Transverse colon (tissue), 4 donors: ENCODE results near the gene RIT2. TPM values are rescaled to one million over a fixed set of nuclear protein-coding genes. Genes with fewer than 3 reads are reported as not detected.

Source experiments
- DNase-seq: peaks from one replicate; pipeline ENCODE4 v3.0.0-alpha.2; 2019
- H3K27ac ChIP-seq, 4 donors: fragments of 200-600 bp; sonication (generic); 2 replicates each; pipeline ENCODE4 v1.5.1; 2016 to 2018; ENCODE audit warnings: inconsistent platforms in 4 of 4
- H3K27me3 ChIP-seq: fragments of 200-600 bp; sonication (generic); 2 replicates; pipeline ENCODE4 v1.5.1; 2017; ENCODE audit warnings: inconsistent platforms
- H3K36me3 ChIP-seq, 4 donors: fragments of 200-600 bp; sonication (generic); 2 replicates each; pipeline ENCODE4 v1.5.1; 2017 to 2019; ENCODE audit warnings: inconsistent platforms in 4 of 4
- H3K4me1 ChIP-seq, 4 donors: fragments of 200-600 bp; sonication (generic); 2 replicates each; pipeline ENCODE4 v1.5.1; 2017 to 2020; ENCODE audit warnings: inconsistent platforms in 4 of 4
- H3K4me3 ChIP-seq, 4 donors: fragments of 200-600 bp; sonication (generic); 1 replicate in 1 of 4; 2 replicates in 3 of 4; pipeline versions ENCODE4 v1.5.1 to v1.6.1; 2017 to 2019; ENCODE audit warnings: inconsistent platforms in 4 of 4
- H3K9me3 ChIP-seq, 2 donors: fragments of 200-600 bp; sonication (generic); 2 replicates each; pipeline ENCODE4 v1.5.1; 2017 to 2019; ENCODE audit warnings: inconsistent platforms in 2 of 2
- CTCF ChIP-seq, 5 experiments: fragments of 200-600 bp in 3 of 5; fragments of 450-650 bp in 2 of 5; sonication (generic) in 3 of 5; IDR thresholded peaks; 1 replicate in 2 of 5; 2 replicates in 3 of 5; pipeline ENCODE4 v1.5.1; 2016 to 2017; ENCODE audit warnings: antibody characterized with exemption in 5 of 5, inconsistent platforms in 3 of 5, mild to moderate bottlenecking in 2 of 5, moderate library complexity in 1 of 5
- EP300 ChIP-seq: sonication (generic); formaldehyde crosslinking; IDR thresholded peaks from one replicate; pipeline ENCODE4 v1.6.1; 2017; ENCODE audit warnings: antibody characterized with exemption, low read depth
- POLR2A ChIP-seq: fragments of 450-650 bp; IDR thresholded peaks from one replicate; pipeline ENCODE4 v1.6.1; 2016; ENCODE audit warnings: antibody characterized with exemption, mild to moderate bottlenecking, moderate library complexity
- POLR2AphosphoS5 ChIP-seq, 3 donors: sonication (generic); formaldehyde crosslinking; IDR thresholded peaks; one replicate each; pipeline ENCODE4 v1.6.1; 2016; ENCODE audit warnings: antibody characterized with exemption in 3 of 3
- WGBS, 2 donors: methylation state at CpG; one replicate each; pipeline ENCODE4 v1.1.5; 2018; ENCODE audit warnings: low coverage in 1 of 2; 5-methylcytosine and 5-hydroxymethylcytosine counted together
- in situ Hi-C, 4 donors: fragments of 200-750 bp; cut with MboI; loops; one replicate each; pipeline versions ENCODE4 v1.15.0 to v1.15.1; 2017; ENCODE audit warnings: low sequenced_read_pairs in 3 of 4, low pct_ligation_motif_present in 1 of 4, low pct_unique_long_range_greater_than_20kb in 1 of 4
- intact Hi-C: fragments of 100-400 bp; cut with DNase I; formaldehyde crosslinking; loops from one replicate; pipeline ENCODE4 v1.15.1; 2023; ENCODE audit warnings: low total_unique reads
- total RNA-seq, 4 donors: library from RNA; depleted of rRNA; stranded (reverse); fragments of >200 nt; gene quantifications; one replicate each; pipeline ENCODE4 v1.1.0, GENCODE V29; 2016

RIT2 gene
- total RNA-seq, 4 donors from 2014 or later, result not detected

- Histone ChIP-seq H3K27ac (no peak overlapping the region), H3K9me3 (no peaks in the 10 kb centered on the region), H3K36me3 (no peaks in the 10 kb centered on the region), H3K27me3 (no peaks in the 10 kb centered on the region), H3K4me1 (peaks cover 0 to 5% (median 0%) of the 10 kb centered on the region in 4 donors), H3K4me3 (no peak overlapping the region)
- intact Hi-C loops, result no loop called here
- DNase-seq, result no peak
- 74 to 90% methylated on average over 1 of the region's 1 CpG for WGBS, 2 donors
- TF ChIP-seq EP300 (no peak), POLR2A (no peak), CTCF (IDR thresholded peaks at IDR 0.05) (no peak), POLR2AphosphoS5 (IDR thresholded peaks at IDR 0.05) (no peak)
- in situ Hi-C loops, result no loop called here
Measured at GRCh38 chr18:42892181-42892580, 223.3 kb downstream of the RIT2 start.

- in situ Hi-C loops, result no loop called here
- TF ChIP-seq CTCF (IDR thresholded peaks at IDR 0.05) (no peak), POLR2AphosphoS5 (IDR thresholded peaks at IDR 0.05) (no peak), POLR2A (no peak), EP300 (no peak)
- intact Hi-C loops, result no loop called here
- H3K4me1 ChIP-seq, result peaks cover 0 to 5% (median 0%) of the 10 kb centered on the region in 4 donors
- H3K4me3 ChIP-seq, result no peak overlapping the region
- no peak overlapping the region for H3K27ac ChIP-seq
- H3K27me3 ChIP-seq, result no peaks in the 10 kb centered on the region
- DNase-seq, result no peak
- no peaks in the 10 kb centered on the region for H3K9me3 ChIP-seq
- no peaks in the 10 kb centered on the region for H3K36me3 ChIP-seq
- 56 to 65% methylated on average over 3 of the region's 3 CpGs for WGBS, 2 donors
Measured at GRCh38 chr18:42891705-42892104, 223.8 kb downstream of the RIT2 start.

GRCh38 chr18:42883169-42883568 lies 232.3 kb downstream of the RIT2 start:
- 71 to 74% methylated on average over 3 of the region's 3 CpGs for WGBS, 2 donors
- Histone ChIP-seq H3K9me3 (no peaks in the 10 kb centered on the region), H3K4me1 (no peaks in the 10 kb centered on the region), H3K27ac (no peak overlapping the region), H3K27me3 (no peaks in the 10 kb centered on the region), H3K36me3 (no peaks in the 10 kb centered on the region), H3K4me3 (no peak overlapping the region)
- in situ Hi-C loops, result no loop called here
- no peak for DNase-seq
- intact Hi-C loops, result no loop called here
- no peak for TF ChIP-seq POLR2A

GRCh38 chr18:42882122-42882521 lies 233.4 kb downstream of the RIT2 start:
- intact Hi-C loops (no loop called here), in situ Hi-C loops (no loop called here)
- Histone ChIP-seq H3K27ac (no peak overlapping the region), H3K4me1 (no peaks in the 10 kb centered on the region), H3K9me3 (no peaks in the 10 kb centered on the region), H3K27me3 (no peaks in the 10 kb centered on the region), H3K36me3 (no peaks in the 10 kb centered on the region), H3K4me3 (no peak overlapping the region)
- no peak for DNase-seq
- TF ChIP-seq POLR2A (no peak), CTCF (IDR thresholded peaks at IDR 0.05) (no peak), EP300 (no peak), POLR2AphosphoS5 (IDR thresholded peaks at IDR 0.05) (no peak)
- 84 to 88% methylated on average over 3 of the region's 3 CpGs for WGBS, 2 donors

GRCh38 chr18:42872838-42873237 lies 242.6 kb downstream of the RIT2 start:
- 59 to 62% methylated on average over 2 of the region's 2 CpGs for WGBS, 2 donors
- intact Hi-C loops, result no loop called here

More at GRCh38 chr18:42872838-42873237, 242.6 kb downstream of the RIT2 start:
- DNase-seq, result no peak
- no peak overlapping the region for H3K27ac ChIP-seq
- no peaks in the 10 kb centered on the region for H3K27me3 ChIP-seq
- H3K4me1 ChIP-seq, result no peaks in the 10 kb centered on the region
- no peak overlapping the region for H3K4me3 ChIP-seq
- no peak for TF ChIP-seq CTCF (IDR thresholded peaks at IDR 0.05)
- in situ Hi-C loops, result loop anchor here in 1 of 4 donors (10.0 kb wide), 1 partner anchor 58 kb away; no protein-coding TSS in a partner anchor
- no peaks in the 10 kb centered on the region for H3K9me3 ChIP-seq
- no peaks in the 10 kb centered on the region for H3K36me3 ChIP-seq
